Smooth muscle cell (in vitro differentiated cells): ENCODE results near the gene KAZN. TPM values are rescaled to one million over a fixed set of nuclear protein-coding genes. Genes with fewer than 3 reads are reported as not detected.

Experiments
- DNase-seq: peaks from one replicate; lab custom pipeline; 2025; ENCODE audit not compliant: unreplicated experiment; lab: John Stamatoyannopoulos, UW
- H2AFZ ChIP-seq: fragments of 200-600 bp; sonication (generic); 2 replicates; pipeline ENCODE4 v1.6.0; 2016; ENCODE audit warnings: antibody characterized with exemption, low read depth, mild to moderate bottlenecking
- H3F3A ChIP-seq: fragments of 200-600 bp; sonication (generic); 2 replicates; pipeline ENCODE4 v1.6.0; 2017; ENCODE audit warnings: antibody characterized with exemption, low read depth
- H3K27ac ChIP-seq: fragments of 200-600 bp; sonication (generic); 2 replicates; pipeline ENCODE4 v1.5.1; 2016; ENCODE audit warnings: low read depth, mild to moderate bottlenecking
- H3K27me3 ChIP-seq: fragments of 200-600 bp; sonication (generic); 2 replicates; pipeline ENCODE4 v1.6.1; 2016; ENCODE audit warnings: low read depth, mild to moderate bottlenecking
- H3K36me3 ChIP-seq: fragments of 200-600 bp; sonication (generic); 2 replicates; pipeline ENCODE4 v1.5.1; 2016; ENCODE audit warnings: low read depth
- H3K4me1 ChIP-seq: fragments of 200-600 bp; sonication (generic); 2 replicates; pipeline ENCODE4 v1.5.1; 2016; ENCODE audit warnings: low read depth
- H3K4me2 ChIP-seq: fragments of 200-600 bp; sonication (generic); 2 replicates; pipeline ENCODE4 v1.6.0; 2016; ENCODE audit warnings: mild to moderate bottlenecking
- H3K4me3 ChIP-seq: fragments of 200-600 bp; sonication (generic); 2 replicates; pipeline ENCODE4 v1.5.1; 2016; ENCODE audit warnings: mild to moderate bottlenecking
- H3K79me2 ChIP-seq: fragments of 200-600 bp; sonication (generic); 2 replicates; pipeline ENCODE4 v1.6.0; 2016; ENCODE audit warnings: low read depth, mild to moderate bottlenecking
- H3K9ac ChIP-seq: fragments of 200-600 bp; sonication (generic); 2 replicates; pipeline ENCODE4 v1.6.0; 2016; ENCODE audit warnings: low read depth
- H3K9me3 ChIP-seq: fragments of 200-600 bp; sonication (generic); replicated peaks from 2 replicates; pipeline ENCODE4 v1.5.1; 2016; ENCODE audit warnings: low read depth
- H4K20me1 ChIP-seq: fragments of 200-600 bp; sonication (generic); 2 replicates; pipeline ENCODE4 v1.6.0; 2016; ENCODE audit warnings: low read depth
- WGBS: methylation state at CpG from one replicate; pipeline ENCODE4 v1.1.7; 2016; ENCODE audit warnings: low lambda C conversion rate; 5-methylcytosine and 5-hydroxymethylcytosine counted together
- polyA plus RNA-seq: library from polyadenylated mRNA; unstranded; fragments of >200 nt; fragmentation: Nextera tagmentation; extraction: Ambion mirVana; gene quantifications from 2 replicates; pipeline ENCODE4 v1.2.1, GENCODE V29; 2016
- total RNA-seq: library from RNA; depleted of rRNA; stranded (reverse); fragments of >200 nt; gene quantifications from 2 replicates; pipeline ENCODE4 v1.2.3, GENCODE V29; 2014
- TF ChIP-seq, protein P1 (sequence below): fragments of 200-600 bp; sonication (generic); IDR thresholded peaks from 2 replicates; pipeline ENCODE4 v1.5.1; 2017; ENCODE audit warnings: borderline replicate concordance, mild to moderate bottlenecking, antibody characterized with exemption; ENCODE audit not compliant: insufficient read depth, poor library complexity, severe bottlenecking

Gene KAZN
- total and polyA plus RNA-seq, 2 experiments from 2014 or later = 6.3 to 8.2 TPM

DNA sequence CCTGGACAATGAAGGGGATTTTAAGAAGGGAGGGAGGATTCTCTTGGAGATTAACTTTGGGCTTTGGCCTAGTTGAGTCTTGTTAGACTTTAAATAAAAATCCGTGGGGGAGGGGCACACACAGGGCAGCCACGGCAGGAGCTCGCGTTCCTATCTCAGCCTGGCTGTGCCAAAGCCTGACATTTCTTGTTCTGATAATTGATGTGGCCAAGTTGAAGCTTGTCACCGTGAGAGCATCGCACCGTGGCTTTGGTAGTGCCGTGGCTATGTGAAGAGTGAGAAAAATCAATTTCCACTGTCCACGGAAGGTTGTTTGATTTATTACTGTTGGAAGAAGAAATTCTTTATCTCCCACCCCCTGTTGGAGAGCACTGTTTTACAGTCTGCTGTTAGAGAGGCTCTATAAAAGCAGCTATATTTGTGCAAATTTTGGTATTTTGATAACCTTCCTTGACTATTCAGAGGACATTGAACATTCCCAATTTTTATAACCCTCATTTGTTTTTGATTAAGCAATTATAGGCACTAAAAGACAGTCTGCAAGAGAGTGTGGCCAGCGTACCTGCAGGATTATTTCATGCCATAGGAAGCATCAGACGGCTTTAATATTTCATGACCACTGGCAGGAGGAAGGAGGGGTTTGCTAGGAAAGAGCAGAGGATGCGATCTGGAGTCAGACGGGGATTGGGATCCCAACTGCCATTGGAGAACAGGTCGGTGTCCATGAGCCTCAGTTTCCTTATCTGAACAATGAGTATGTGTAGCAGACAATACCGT lies 160.7 kb downstream of the KAZN start:
- H3K9me3 ChIP-seq = no peaks in the 10 kb centered on the region
- DNase-seq = no peak
- peaks cover 22% of the 10 kb centered on the region for H3K4me1 ChIP-seq
- no peak overlapping the region for H3K27ac ChIP-seq
- no peak overlapping the region for H2AFZ ChIP-seq
- TF ChIP-seq, protein P1, sequence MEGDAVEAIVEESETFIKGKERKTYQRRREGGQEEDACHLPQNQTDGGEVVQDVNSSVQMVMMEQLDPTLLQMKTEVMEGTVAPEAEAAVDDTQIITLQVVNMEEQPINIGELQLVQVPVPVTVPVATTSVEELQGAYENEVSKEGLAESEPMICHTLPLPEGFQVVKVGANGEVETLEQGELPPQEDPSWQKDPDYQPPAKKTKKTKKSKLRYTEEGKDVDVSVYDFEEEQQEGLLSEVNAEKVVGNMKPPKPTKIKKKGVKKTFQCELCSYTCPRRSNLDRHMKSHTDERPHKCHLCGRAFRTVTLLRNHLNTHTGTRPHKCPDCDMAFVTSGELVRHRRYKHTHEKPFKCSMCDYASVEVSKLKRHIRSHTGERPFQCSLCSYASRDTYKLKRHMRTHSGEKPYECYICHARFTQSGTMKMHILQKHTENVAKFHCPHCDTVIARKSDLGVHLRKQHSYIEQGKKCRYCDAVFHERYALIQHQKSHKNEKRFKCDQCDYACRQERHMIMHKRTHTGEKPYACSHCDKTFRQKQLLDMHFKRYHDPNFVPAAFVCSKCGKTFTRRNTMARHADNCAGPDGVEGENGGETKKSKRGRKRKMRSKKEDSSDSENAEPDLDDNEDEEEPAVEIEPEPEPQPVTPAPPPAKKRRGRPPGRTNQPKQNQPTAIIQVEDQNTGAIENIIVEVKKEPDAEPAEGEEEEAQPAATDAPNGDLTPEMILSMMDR = no peak
- WGBS = 68% methylated on average over 15 of the region's 15 CpGs
- no peak overlapping the region for H3K4me2 ChIP-seq
- H3K27me3 ChIP-seq = no peaks in the 10 kb centered on the region
- no peaks in the 10 kb centered on the region for H3K79me2 ChIP-seq
- H3F3A ChIP-seq = no peaks in the 10 kb centered on the region
- H3K36me3 ChIP-seq = no peaks in the 10 kb centered on the region
- no peaks in the 10 kb centered on the region for H4K20me1 ChIP-seq
- no peak overlapping the region for H3K4me3 ChIP-seq
- no peak overlapping the region for H3K9ac ChIP-seq

DNA sequence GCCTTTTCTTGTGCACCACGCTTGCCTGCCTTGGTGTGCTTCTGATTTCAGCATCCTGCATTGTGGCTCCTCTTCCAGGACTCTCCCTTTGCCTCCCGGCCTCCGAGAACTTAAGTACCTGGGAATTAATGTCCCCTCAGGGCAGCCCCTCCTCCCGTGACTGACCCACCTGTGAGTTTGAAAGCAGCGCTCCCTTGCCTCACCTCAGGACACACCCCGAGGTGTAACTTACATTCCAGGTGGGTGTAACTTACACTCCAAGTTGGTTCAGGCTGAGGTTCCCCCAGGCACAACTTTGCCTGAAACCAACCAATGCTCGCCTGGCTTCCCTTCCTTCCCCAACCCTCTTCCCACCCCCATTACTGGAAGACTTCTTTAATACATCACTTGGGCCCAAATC lies 161.4 kb downstream of the KAZN start:
- Histone ChIP-seq H3K9me3 (no peaks in the 10 kb centered on the region), H2AFZ (no peak overlapping the region), H4K20me1 (no peaks in the 10 kb centered on the region), H3K79me2 (no peaks in the 10 kb centered on the region), H3K4me3 (no peak overlapping the region), H3K4me2 (no peak overlapping the region), H3K9ac (no peak overlapping the region), H3K27ac (no peak overlapping the region), H3F3A (no peaks in the 10 kb centered on the region), H3K36me3 (no peaks in the 10 kb centered on the region), H3K27me3 (no peaks in the 10 kb centered on the region), H3K4me1 (peaks cover 22% of the 10 kb centered on the region)
- no peak for DNase-seq
- TF ChIP-seq, protein P1 = no peak
- 78% methylated on average over 7 of the region's 7 CpGs for WGBS

DNA sequence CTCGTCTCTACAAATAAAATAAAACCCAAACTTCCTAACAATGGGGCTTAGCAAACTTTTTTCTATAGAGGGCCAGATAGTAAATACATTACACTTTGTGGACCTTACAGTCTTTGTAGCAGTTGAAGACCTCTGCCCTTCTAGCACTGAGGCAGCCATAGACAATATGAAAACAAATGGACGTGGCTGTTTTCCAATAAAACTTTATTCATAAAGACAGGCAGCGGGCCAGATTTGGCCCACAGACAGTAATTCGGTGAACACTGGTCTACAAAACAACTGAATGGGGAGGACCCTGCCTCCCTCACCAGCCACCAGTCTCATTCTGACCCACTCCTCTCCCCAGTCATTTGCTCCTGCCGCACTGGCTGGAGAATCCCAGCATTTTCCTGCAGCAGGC lies 162.3 kb downstream of the KAZN start:
- Histone ChIP-seq H3K36me3 (no peaks in the 10 kb centered on the region), H3K9me3 (no peaks in the 10 kb centered on the region), H3K4me3 (no peak overlapping the region), H3K4me2 (no peak overlapping the region), H3K9ac (no peak overlapping the region), H3K4me1 (peaks cover 19% of the 10 kb centered on the region), H3K27me3 (no peaks in the 10 kb centered on the region), H3K27ac (no peak overlapping the region), H4K20me1 (no peaks in the 10 kb centered on the region), H3K79me2 (no peaks in the 10 kb centered on the region), H2AFZ (no peak overlapping the region), H3F3A (no peaks in the 10 kb centered on the region)
- DNase-seq = no peak
- TF ChIP-seq, protein P1 = no peak
- WGBS = 92% methylated on average over 5 of the region's 5 CpGs
